GM23248 (cell line): ENCODE results near the gene SLC38A8. TPM values are rescaled to one million over a fixed set of nuclear protein-coding genes. Genes with fewer than 3 reads are reported as not detected.

Source experiments
- DNase-seq: peaks from one replicate; pipeline ENCODE4 v3.0.0-alpha.2; 2015
- H2AFZ ChIP-seq: fragments of 200-600 bp; sonication (generic); 2 replicates; pipeline ENCODE4 v1.6.1; 2016; ENCODE audit warnings: antibody characterized with exemption
- H3F3A ChIP-seq: fragments of 200-600 bp; sonication (generic); 2 replicates; pipeline ENCODE4 v1.6.1; 2016; ENCODE audit warnings: mild to moderate bottlenecking, antibody characterized with exemption, mixed run types; ENCODE audit not compliant: insufficient read depth
- H3K27ac ChIP-seq: fragments of 200-600 bp; sonication (generic); 2 replicates; pipeline ENCODE4 v1.5.1; 2016; ENCODE audit warnings: mild to moderate bottlenecking
- H3K27me3 ChIP-seq: fragments of 200-600 bp; sonication (generic); replicated peaks from 2 replicates; pipeline ENCODE4 v1.6.1; 2016; ENCODE audit warnings: mild to moderate bottlenecking; ENCODE audit not compliant: insufficient read depth
- H3K36me3 ChIP-seq: fragments of 200-600 bp; sonication (generic); 2 replicates; pipeline ENCODE4 v1.6.1; 2016; ENCODE audit warnings: low read depth, mild to moderate bottlenecking
- H3K4me1 ChIP-seq: fragments of 200-600 bp; sonication (generic); 2 replicates; pipeline ENCODE4 v1.6.1; 2016; ENCODE audit warnings: mild to moderate bottlenecking; ENCODE audit not compliant: insufficient read depth
- H3K4me2 ChIP-seq: fragments of 200-600 bp; sonication (generic); one replicate; pipeline ENCODE4 v1.6.1; 2016; ENCODE audit warnings: mild to moderate bottlenecking; ENCODE audit not compliant: unreplicated experiment
- H3K4me3 ChIP-seq: fragments of 200-600 bp; sonication (generic); 2 replicates; pipeline ENCODE4 v1.5.1; 2016; ENCODE audit warnings: mild to moderate bottlenecking
- H3K79me2 ChIP-seq: fragments of 200-600 bp; sonication (generic); 2 replicates; pipeline ENCODE4 v1.6.1; 2016; ENCODE audit warnings: mild to moderate bottlenecking; ENCODE audit not compliant: insufficient read depth
- H3K9ac ChIP-seq: fragments of 200-600 bp; sonication (generic); 2 replicates; pipeline ENCODE4 v1.6.1; 2016; ENCODE audit warnings: mild to moderate bottlenecking
- H3K9me2 ChIP-seq: fragments of 200-600 bp; sonication (generic); 2 replicates; pipeline ENCODE4 v1.6.1; 2016; ENCODE audit warnings: mixed run types, mild to moderate bottlenecking, moderate library complexity; ENCODE audit not compliant: insufficient read depth
- H3K9me3 ChIP-seq: fragments of 200-600 bp; sonication (generic); one replicate; pipeline ENCODE4 v1.6.1; 2017; ENCODE audit warnings: low read depth
- H4K20me1 ChIP-seq: fragments of 200-600 bp; sonication (generic); 2 replicates; pipeline ENCODE4 v1.6.0; 2016; ENCODE audit not compliant: insufficient read depth
- EZH2 ChIP-seq: fragments of 200-600 bp; sonication (generic); IDR thresholded peaks from 2 replicates; pipeline ENCODE4 v1.6.1; 2018; ENCODE audit warnings: antibody characterized with exemption, mild to moderate bottlenecking; ENCODE audit not compliant: insufficient read depth, poor library complexity, severe bottlenecking
- EZH2phosphoT487 ChIP-seq: fragments of 200-600 bp; sonication (generic); IDR thresholded peaks from 2 replicates; pipeline ENCODE4 v1.6.1; 2018; ENCODE audit warnings: antibody characterized with exemption, moderate library complexity, mild to moderate bottlenecking, low read depth; ENCODE audit not compliant: insufficient read depth
- WGBS, 2 experiments: methylation state at CpG; one replicate each; pipeline ENCODE4 v1.1.6; 2015 to 2017; ENCODE audit warnings: low lambda C conversion rate in 2 of 2, low coverage in 1 of 2; ENCODE audit errors: missing lambda C conversion rate in 2 of 2; 5-methylcytosine and 5-hydroxymethylcytosine counted together
- in situ Hi-C: fragments of 300-500 bp; cut with MboI; formaldehyde crosslinking; loops from 2 replicates; pipeline ENCODE4 v1.15.0; 2020
- polyA plus RNA-seq: library from polyadenylated mRNA; unstranded; fragments of >200 nt; fragmentation: Nextera tagmentation; extraction: Ambion mirVana; gene quantifications from 2 replicates; pipeline ENCODE4 v1.2.1, GENCODE V29; 2016
- total RNA-seq: library from RNA; depleted of rRNA; stranded (reverse); fragments of >200 nt; shearing (Covaris generic); gene quantifications from 2 replicates; pipeline ENCODE4 v1.2.3, GENCODE V29; 2014

SLC38A8 gene
- total and polyA plus RNA-seq, 2 experiments from 2014 or later, result not detected

GRCh38 chr16:84062734-84063640, 20.4 kb upstream of the SLC38A8 start:
- TF ChIP-seq EZH2phosphoT487 (no peak), EZH2 (no peak)
- Histone ChIP-seq H3K79me2 (no peaks in the 10 kb centered on the region), H2AFZ (no peak overlapping the region), H3K36me3 (peaks cover 48% of the 10 kb centered on the region), H4K20me1 (no peaks in the 10 kb centered on the region), H3F3A (0 out of 2 replicates have a peak, but pooled peaks cover 9% of the 10 kb centered on the region), H3K4me1 (no peaks in the 10 kb centered on the region), H3K9me3 (no peaks in the 10 kb centered on the region), H3K9me2 (no peaks in the 10 kb centered on the region), H3K9ac (no peak overlapping the region), H3K27me3 (no peaks in the 10 kb centered on the region), H3K27ac (no peak overlapping the region), H3K4me2 (no peak overlapping the region), H3K4me3 (no peak overlapping the region)
- DNase-seq, result peak; percentile 81
- 36 to 37% methylated on average over 25 of the region's 25 CpGs for WGBS, 2 experiments
- in situ Hi-C loops, result no loop called here

- no peak for DNase-seq
- TF ChIP-seq EZH2phosphoT487 (no peak), EZH2 (no peak)
- Histone ChIP-seq H3F3A (0 out of 2 replicates have a peak, but pooled peaks cover 5% of the 10 kb centered on the region), H3K4me1 (no peaks in the 10 kb centered on the region), H3K9me2 (no peaks in the 10 kb centered on the region), H3K79me2 (no peaks in the 10 kb centered on the region), H2AFZ (no peak overlapping the region), H3K9me3 (no peaks in the 10 kb centered on the region), H3K4me2 (no peak overlapping the region), H3K9ac (no peak overlapping the region), H3K4me3 (no peak overlapping the region), H3K27me3 (no peaks in the 10 kb centered on the region), H4K20me1 (no peaks in the 10 kb centered on the region), H3K27ac (no peak overlapping the region), H3K36me3 (peaks cover 40% of the 10 kb centered on the region)
- WGBS, 2 experiments, result 92 to 96% methylated on average over 7 of the region's 7 CpGs
- in situ Hi-C loops, result no loop called here
Observed at GRCh38 chr16:84061236-84061819, 18.7 kb upstream of the SLC38A8 start.

- H3K27ac ChIP-seq, result no peak overlapping the region
- no peak for DNase-seq
- no peaks in the 10 kb centered on the region for H3K9me2 ChIP-seq
- H3F3A ChIP-seq, result no peaks in the 10 kb centered on the region
- in situ Hi-C loops, result no loop called here
- TF ChIP-seq EZH2phosphoT487 (no peak), EZH2 (no peak)
- 97 to 98% methylated on average over 28 of the region's 28 CpGs for WGBS, 2 experiments
- peaks cover 41% of the 10 kb centered on the region; the same call in 1 of the 2 replicates for H3K36me3 ChIP-seq
- H3K4me3 ChIP-seq, result no peak overlapping the region
- H3K4me1 ChIP-seq, result no peaks in the 10 kb centered on the region
- H4K20me1 ChIP-seq, result no peaks in the 10 kb centered on the region
- no peak overlapping the region for H3K4me2 ChIP-seq
- no peaks in the 10 kb centered on the region for H3K79me2 ChIP-seq
- no peaks in the 10 kb centered on the region for H3K9me3 ChIP-seq
- no peaks in the 10 kb centered on the region for H3K27me3 ChIP-seq
- no peak overlapping the region for H3K9ac ChIP-seq
- no peak overlapping the region for H2AFZ ChIP-seq
Observed at GRCh38 chr16:84059946-84060901, 17.6 kb upstream of the SLC38A8 start.

- H3K27ac ChIP-seq, result no peak overlapping the region
- no peaks in the 10 kb centered on the region for H3K79me2 ChIP-seq
- H3K4me3 ChIP-seq, result no peak overlapping the region
- H3K4me2 ChIP-seq, result no peak overlapping the region
- TF ChIP-seq EZH2 (no peak), EZH2phosphoT487 (no peak)
- no peaks in the 10 kb centered on the region for H3F3A ChIP-seq
- H3K9me3 ChIP-seq, result no peaks in the 10 kb centered on the region
- DNase-seq, result no peak
- H3K9me2 ChIP-seq, result no peaks in the 10 kb centered on the region
- no peaks in the 10 kb centered on the region for H4K20me1 ChIP-seq
- WGBS, 2 experiments, result 80 to 83% methylated on average over 11 of the region's 11 CpGs
- H3K36me3 ChIP-seq, result peaks cover 34% of the 10 kb centered on the region; the same call in 1 of the 2 replicates
- H2AFZ ChIP-seq, result no peak overlapping the region
- H3K4me1 ChIP-seq, result no peaks in the 10 kb centered on the region
- H3K27me3 ChIP-seq, result no peaks in the 10 kb centered on the region
- in situ Hi-C loops, result no loop called here
- H3K9ac ChIP-seq, result no peak overlapping the region
Observed at GRCh38 chr16:84059111-84059510, 16.5 kb upstream of the SLC38A8 start.
